Kidney (tissue), 14 donors: ENCODE data around the gene BMP7. TPM values are rescaled to one million over a fixed set of nuclear protein-coding genes. Genes with fewer than 3 reads are reported as not detected.

ENCODE experiments used
- DNase-seq, 5 donors: peaks; one replicate each; pipeline ENCODE4 v3.0.0-alpha.2; 2013 to 2020
- FAIRE-seq: peaks from 2 replicates; lab custom pipeline; 2012; peaks lifted over from hg19 to GRCh38; lab: Jason Lieb, UNC
- H3K27ac ChIP-seq, 2 donors: one replicate each; pipeline ENCODE4 v1.7.0; 2013; ENCODE audit warnings: low read depth in 2 of 2, low read length in 2 of 2, inconsistent platforms in 1 of 2
- H3K27me3 ChIP-seq: one replicate; pipeline ENCODE4 v1.7.1; 2013; ENCODE audit warnings: low read length, inconsistent platforms; ENCODE audit not compliant: control insufficient read depth, insufficient read depth
- H3K36me3 ChIP-seq, 3 donors: one replicate each; pipeline versions ENCODE4 v1.7.0 to v1.7.1; 2013; ENCODE audit warnings: low read length in 3 of 3, control low read depth in 1 of 3, inconsistent platforms in 1 of 3; ENCODE audit not compliant: insufficient read depth in 3 of 3, control insufficient read depth in 2 of 3
- H3K4me1 ChIP-seq, 3 donors: one replicate each; pipeline versions ENCODE4 v1.7.0 to v1.7.1; 2013; ENCODE audit warnings: low read length in 3 of 3, inconsistent platforms in 1 of 3, low read depth in 1 of 3; ENCODE audit not compliant: control insufficient read depth in 2 of 3, insufficient read depth in 2 of 3
- H3K4me3 ChIP-seq, 3 donors: one replicate each; pipeline versions ENCODE4 v1.7.0 to v1.8.1; 2013; ENCODE audit warnings: low read length in 3 of 3, control low read depth in 1 of 3, inconsistent platforms in 1 of 3
- H3K9ac ChIP-seq, 3 donors: one replicate each; pipeline versions ENCODE4 v1.7.0 to v1.7.1; 2013; ENCODE audit warnings: low read length in 3 of 3, control low read depth in 1 of 3, inconsistent platforms in 1 of 3
- H3K9me3 ChIP-seq, 3 donors: one replicate each; pipeline versions ENCODE4 v1.7.0 to v1.7.1; 2013; ENCODE audit warnings: low read length in 3 of 3, control low read depth in 1 of 3, inconsistent platforms in 1 of 3; ENCODE audit not compliant: control insufficient read depth in 2 of 3, insufficient read depth in 1 of 3
- CTCF ChIP-seq: IDR thresholded peaks from 3 replicates; pipeline ENCODE4 v1.5.1; 2012; ENCODE audit warnings: mild to moderate bottlenecking, moderate library complexity, borderline replicate concordance; ENCODE audit not compliant: insufficient read depth; ENCODE audit errors: extremely low read depth
- intact Hi-C: fragments of 100-400 bp; cut with DNase I; formaldehyde crosslinking; loops from one replicate; pipeline ENCODE4 v1.11.1; 2022
- polyA plus RNA-seq: library from polyadenylated mRNA; stranded (reverse); fragments of 350-450 nt; fragmentation: Illumina TruSeq; extraction: RNeasy Lipid Tissue Mini Kit (QIAGEN cat#74804); gene quantifications from one replicate; pipeline ENCODE4 v1.2.3, GENCODE V29; 2014; ENCODE audit warnings: low read depth, low replicate concordance; ENCODE audit not compliant: insufficient read depth
- total RNA-seq: library from RNA; stranded (reverse); fragmentation: NEBNext Ultra II Directional; extraction: Animal tissue kit (Norgen Biotek cat#: 25700); gene quantifications from one replicate; pipeline ENCODE4 v1.2.1, GENCODE V29; 2021
- donor health status: control.
- donor health status: control.
- donor health status: control.
- donor health status: control.
- donor health status: control.
- donor health status: DM: yes; HTN: yes; CAD: no.
- donor health status: Normal renal cell carcinoma (clear cell type).

Gene BMP7
- total and polyA plus RNA-seq, 2 donors from 2014 or later = 1.6 to 11.3 TPM

- intact Hi-C loops = no loop called here
- Histone ChIP-seq H3K4me1 (no peaks in the 10 kb centered on the region), H3K9ac (no peak overlapping the region), H3K36me3 (no peaks in the 10 kb centered on the region), H3K9me3 (no peaks in the 10 kb centered on the region), H3K27ac (no peak overlapping the region), H3K27me3 (no peaks in the 10 kb centered on the region), H3K4me3 (no peak overlapping the region)
- DNase-seq = no peak
- no peak for FAIRE-seq
- no peak for TF ChIP-seq CTCF
Observed at GRCh38 chr20:57130160-57130772, 136.2 kb downstream of the BMP7 start.

- no peak overlapping the region for H3K4me3 ChIP-seq
- no peaks in the 10 kb centered on the region for H3K4me1 ChIP-seq
- H3K9ac ChIP-seq = no peak overlapping the region
- no peaks in the 10 kb centered on the region for H3K36me3 ChIP-seq
- TF ChIP-seq CTCF = no peak
- no peak for FAIRE-seq
- H3K27me3 ChIP-seq = no peaks in the 10 kb centered on the region
- H3K27ac ChIP-seq = no peak overlapping the region
- intact Hi-C loops = no loop called here
- DNase-seq = no peak
- no peaks in the 10 kb centered on the region for H3K9me3 ChIP-seq
Observed at GRCh38 chr20:57129303-57129702, 137.1 kb downstream of the BMP7 start.

- Histone ChIP-seq H3K36me3 (no peaks in the 10 kb centered on the region), H3K4me1 (no peaks in the 10 kb centered on the region), H3K9me3 (no peaks in the 10 kb centered on the region), H3K27me3 (no peaks in the 10 kb centered on the region), H3K27ac (no peak overlapping the region), H3K9ac (no peak overlapping the region), H3K4me3 (no peak overlapping the region)
- TF ChIP-seq CTCF = no peak
- FAIRE-seq (no peak), DNase-seq (peak in 3 of 5 donors; percentile 45 to 51 (median 49))
- intact Hi-C loops = no loop called here
Observed at GRCh38 chr20:57128044-57128757, 138.2 kb downstream of the BMP7 start.
